Measurements from ENCODE around the gene CRAMP1.
"Not testable (repeated sequence)": the region's sequence is repeated elsewhere in the genome, so short reads cannot be mapped to it uniquely, and the experiment has no call there.

CRAMP1 gene

GRCh38 chr16:1612320-1613111, at the start of gene CRAMP1:
CRAMP1 (plus strand) TSS chr16:1612360; CDS start chr16:1614640, 2,280 bp downstream.
- DNase-seq, result no peak

GRCh38 chr16:1563786-1564185, 48.4 kb upstream of the CRAMP1 start:
- DNase-seq, result no peak

- no peak for DNase-seq
These were observed 47.8 kb upstream of the CRAMP1 start for GRCh38 chr16:1564325-1564724.

- no peak for DNase-seq
These were observed 46.9 kb upstream of the CRAMP1 start for GRCh38 chr16:1565083-1565805.

GRCh38 chr16:1567988-1568387, 44.2 kb upstream of the CRAMP1 start:
- no peak for DNase-seq

- no peak for DNase-seq
These were observed 41.0 kb upstream of the CRAMP1 start for GRCh38 chr16:1571012-1571671.

- DNase-seq, result no peak
These were observed 39.5 kb upstream of the CRAMP1 start for GRCh38 chr16:1572673-1573072.

GRCh38 chr16:1573301-1573700, 38.9 kb upstream of the CRAMP1 start:
- DNase-seq, result no peak

GRCh38 chr16:1575578-1575977, 36.6 kb upstream of the CRAMP1 start:
- DNase-seq, result no peak

- DNase-seq, result no peak
These were observed 32.9 kb upstream of the CRAMP1 start for GRCh38 chr16:1579214-1579613.

- no peak for DNase-seq
These were observed 31.9 kb upstream of the CRAMP1 start for GRCh38 chr16:1580256-1580655.

GRCh38 chr16:1580956-1581355, 31.2 kb upstream of the CRAMP1 start:
- DNase-seq, result no peak

- no peak for DNase-seq
These were observed 30.4 kb upstream of the CRAMP1 start for GRCh38 chr16:1581804-1582203.

- no peak for DNase-seq
These were observed 29.0 kb upstream of the CRAMP1 start for GRCh38 chr16:1583180-1583579.

GRCh38 chr16:1584926-1585484, 27.2 kb upstream of the CRAMP1 start:
- no peak for DNase-seq

GRCh38 chr16:1590366-1590765, 21.8 kb upstream of the CRAMP1 start:
- DNase-seq, result no peak

GRCh38 chr16:1590930-1591705, 21.0 kb upstream of the CRAMP1 start:
- no peak for DNase-seq

GRCh38 chr16:1592446-1592845, 19.7 kb upstream of the CRAMP1 start:
- DNase-seq, result no peak

- not testable (repeated sequence) for DNase-seq
These were observed 16.6 kb upstream of the CRAMP1 start for GRCh38 chr16:1595511-1595910.

GRCh38 chr16:1596516-1596915, 15.6 kb upstream of the CRAMP1 start:
- DNase-seq, result no peak

- DNase-seq, result no peak
These were observed 15.0 kb upstream of the CRAMP1 start for GRCh38 chr16:1597154-1597553.

- DNase-seq, result no peak
These were observed 11.1 kb upstream of the CRAMP1 start for GRCh38 chr16:1601031-1601430.

GRCh38 chr16:1601489-1601888, 10.7 kb upstream of the CRAMP1 start:
- DNase-seq, result no peak
